Limb (tissue), 2 donors: ENCODE measurements around the gene KLRC1.
"Not testable (repeated sequence)": the region's sequence is repeated elsewhere in the genome, so short reads cannot be mapped to it uniquely, and the experiment has no call there.

Experiments
- DNase-seq, 2 donors: peaks; one replicate each; pipeline ENCODE4 v3.0.0-alpha.2; 2016; ENCODE audit errors: extremely low spot score in 2 of 2

Gene KLRC1

GRCh38 chr12:10453156-10453555, at the start of gene KLRC1:
TSS of gene KLRC1 (minus strand) at chr12:10453377. CDS start at chr12:10451156, 2,221 bp downstream.
- DNase-seq, result no peak

GRCh38 chr12:10501030-10501429, 47.9 kb upstream of the KLRC1 start:
- no peak for DNase-seq

GRCh38 chr12:10498042-10498441, 44.9 kb upstream of the KLRC1 start:
- no peak for DNase-seq

- DNase-seq, result no peak
Measured at GRCh38 chr12:10497602-10498001, 44.4 kb upstream of the KLRC1 start.

- DNase-seq, result no peak
Measured at GRCh38 chr12:10491766-10492165, 38.6 kb upstream of the KLRC1 start.

- DNase-seq, result not testable (repeated sequence)
Measured at GRCh38 chr12:10487328-10487727, 34.2 kb upstream of the KLRC1 start.

- DNase-seq, result not testable (repeated sequence)
Measured at GRCh38 chr12:10481901-10482300, 28.7 kb upstream of the KLRC1 start.

GRCh38 chr12:10472808-10473207, 19.6 kb upstream of the KLRC1 start:
- DNase-seq, result not testable (repeated sequence)

GRCh38 chr12:10469701-10470100, 16.5 kb upstream of the KLRC1 start:
- DNase-seq, result no peak

- no peak for DNase-seq
Measured at GRCh38 chr12:10466311-10466710, 13.1 kb upstream of the KLRC1 start.

GRCh38 chr12:10457760-10458159, 4.6 kb upstream of the KLRC1 start:
- no peak for DNase-seq

GRCh38 chr12:10456856-10457255, 3.7 kb upstream of the KLRC1 start:
- DNase-seq, result no peak

GRCh38 chr12:10455766-10456165, 2.6 kb upstream of the KLRC1 start:
- no peak for DNase-seq

- no peak for DNase-seq
Measured at GRCh38 chr12:10454531-10454930, 1.4 kb upstream of the KLRC1 start.

- DNase-seq, result no peak
Measured at GRCh38 chr12:10448236-10448635, 4.9 kb downstream of the KLRC1 start.

- not testable (repeated sequence) for DNase-seq
Measured at GRCh38 chr12:10446052-10446451, 7.1 kb downstream of the KLRC1 start.

- peak in 1 of 2 donors; percentile 13 for DNase-seq
Measured at GRCh38 chr12:10441144-10441543, 12.0 kb downstream of the KLRC1 start.

GRCh38 chr12:10439608-10440274, 13.4 kb downstream of the KLRC1 start:
- not testable (repeated sequence) for DNase-seq

GRCh38 chr12:10437601-10438000, 15.6 kb downstream of the KLRC1 start:
- DNase-seq, result not testable (repeated sequence)

- peak; percentile 6 to 24 for DNase-seq
Measured at GRCh38 chr12:10435816-10436215, 17.4 kb downstream of the KLRC1 start, which contains the start of gene KLRC2. TSS of gene KLRC2 (minus strand) at chr12:10436010. CDS start at chr12:10435986, 24 bp downstream.

GRCh38 chr12:10430623-10431022, 22.6 kb downstream of the KLRC1 start:
- not testable (repeated sequence) for DNase-seq

GRCh38 chr12:10425938-10426337, 27.2 kb downstream of the KLRC1 start:
- DNase-seq, result not testable (repeated sequence)

GRCh38 chr12:10424260-10424899, 28.8 kb downstream of the KLRC1 start:
- not testable (repeated sequence) for DNase-seq
